Measurements from ENCODE around the gene HSPA12A. TPM values are rescaled to one million over a fixed set of nuclear protein-coding genes. Genes with fewer than 3 reads are reported as not detected.
A peak's percentile ranks its signal among the peaks of the same experiment; 100 is the strongest.

Gene HSPA12A
- total RNA-seq, 1 experiment from 2014 or later = 18.1 TPM

- in situ Hi-C loops (cut with HindIII; ENCODE audit: low pct_unique_long_range_greater_than_20kb, low sequenced_read_pairs) = loop anchor here (25.0 kb wide), 1 partner anchor 555 kb away; the partner anchor contains the start of gene KCNK18
Measured at GRCh38 chr10:116631871-116632295, 110.5 kb downstream of the HSPA12A start.

GRCh38 chr10:116630020-116630419 is 112.3 kb downstream of the HSPA12A start:
- in situ Hi-C loops (cut with HindIII; ENCODE audit: low pct_unique_long_range_greater_than_20kb, low sequenced_read_pairs) = loop anchor here (25.0 kb wide), 1 partner anchor 557 kb away; the partner anchor contains the start of gene KCNK18
- no peak for DNase-seq (ENCODE audit: low read depth)

More at GRCh38 chr10:116631871-116632295, 110.5 kb downstream of the HSPA12A start:
- no peak for DNase-seq (ENCODE audit: low read depth)

GRCh38 chr10:116629340-116629739 is 113.0 kb downstream of the HSPA12A start:
- in situ Hi-C loops (cut with HindIII; ENCODE audit: low pct_unique_long_range_greater_than_20kb, low sequenced_read_pairs) = loop anchor here (25.0 kb wide), 1 partner anchor 558 kb away; the partner anchor contains the start of gene KCNK18

GRCh38 chr10:116627386-116627933 is 114.9 kb downstream of the HSPA12A start:
- in situ Hi-C loops (cut with HindIII; ENCODE audit: low pct_unique_long_range_greater_than_20kb, low sequenced_read_pairs) = loop anchor here (25.0 kb wide), 1 partner anchor 560 kb away; the partner anchor contains the start of gene KCNK18

More at GRCh38 chr10:116629340-116629739, 113.0 kb downstream of the HSPA12A start:
- no peak for DNase-seq (ENCODE audit: low read depth)

GRCh38 chr10:116626815-116627214 is 115.6 kb downstream of the HSPA12A start:
- in situ Hi-C loops (cut with HindIII; ENCODE audit: low pct_unique_long_range_greater_than_20kb, low sequenced_read_pairs) = loop anchor here (25.0 kb wide), 1 partner anchor 560 kb away; the partner anchor contains the start of gene KCNK18
- no peak for DNase-seq (ENCODE audit: low read depth)

More at GRCh38 chr10:116627386-116627933, 114.9 kb downstream of the HSPA12A start:
- DNase-seq (ENCODE audit: low read depth) = peak; percentile 59

GRCh38 chr10:116625845-116626244 is 116.5 kb downstream of the HSPA12A start:
- in situ Hi-C loops (cut with HindIII; ENCODE audit: low pct_unique_long_range_greater_than_20kb, low sequenced_read_pairs) = loop anchor here (25.0 kb wide), 1 partner anchor 561 kb away; the partner anchor contains the start of gene KCNK18
- no peak for DNase-seq (ENCODE audit: low read depth)

- in situ Hi-C loops (cut with HindIII; ENCODE audit: low pct_unique_long_range_greater_than_20kb, low sequenced_read_pairs) = no loop called here
- DNase-seq (ENCODE audit: low read depth) = no peak
Measured at GRCh38 chr10:116621934-116622655, 120.3 kb downstream of the HSPA12A start.

GRCh38 chr10:116621476-116621875 is 120.9 kb downstream of the HSPA12A start:
- no peak for DNase-seq (ENCODE audit: low read depth)
- in situ Hi-C loops (cut with HindIII; ENCODE audit: low pct_unique_long_range_greater_than_20kb, low sequenced_read_pairs) = no loop called here

Other genes starting within 250 kb of the HSPA12A start
- not detected in 2 replicates for gene PNLIP, start 196.6 kb downstream of the HSPA12A start, total RNA-seq (2014; rRNA removed; shearing (Covaris generic); ENCODE audit: low replicate concordance)
- gene PNLIPRP1, start 151.6 kb downstream of the HSPA12A start, total RNA-seq (2014; rRNA removed; shearing (Covaris generic); ENCODE audit: low replicate concordance) = not detected in 2 replicates
- 1.4 TPM in 1 of 2 replicates, not detected in the other for gene PNLIPRP2, start 121.6 kb downstream of the HSPA12A start, total RNA-seq (2014; rRNA removed; shearing (Covaris generic); ENCODE audit: low replicate concordance)
- gene ENO4, start 106.9 kb upstream of the HSPA12A start, total RNA-seq (2014; rRNA removed; shearing (Covaris generic); ENCODE audit: low replicate concordance) = 0.07 TPM in 1 of 2 replicates, not detected in the other

Measured in Caki2 (cell line).